ENCODE results near the gene CENPVL1.

CENPVL1 gene

DNA sequence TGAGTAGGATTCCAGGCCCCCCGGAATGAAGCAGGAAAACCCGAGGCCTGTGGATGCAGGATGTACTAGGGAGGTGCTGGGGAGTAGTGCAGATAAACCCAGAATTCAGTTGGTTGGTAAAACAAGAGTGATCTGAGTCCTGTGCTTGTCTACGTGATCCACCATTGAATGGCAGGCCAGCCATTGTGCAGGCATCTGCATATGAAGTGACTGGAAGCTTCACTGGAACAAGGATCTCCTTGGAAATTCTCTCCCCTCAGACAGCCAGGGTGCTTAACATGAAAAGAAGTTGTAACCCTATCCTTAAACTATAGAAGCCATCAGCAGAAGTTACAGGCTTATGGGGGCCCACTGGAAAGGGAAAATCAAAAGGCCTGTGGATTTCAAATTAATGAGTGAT lies 32.3 kb downstream of the CENPVL1 start:
- no peaks in the 10 kb centered on the region for H3K4me1 ChIP-seq (ENCODE audit: control insufficient read depth, insufficient read depth, low read length, poor library complexity, severe bottlenecking)
- H3K9me3 ChIP-seq (ENCODE audit: control insufficient read depth, low read length) = no peaks in the 10 kb centered on the region
- no peak overlapping the region for H3K27ac ChIP-seq (ENCODE audit: low read depth, low read length, severe bottlenecking)
- 29 to 60% methylated on average over 1 to 2 of the region's 3 CpGs for WGBS, 2 experiments (ENCODE audit: insufficient coverage in 2 of 2)
- peaks cover 11% of the 10 kb centered on the region for H3K36me3 ChIP-seq (ENCODE audit: control insufficient read depth, insufficient read depth, low read length)
- no peak overlapping the region for H3K4me3 ChIP-seq (ENCODE audit: extremely low read depth, insufficient read depth, low read length, poor library complexity, severe bottlenecking)

- 0 to 1% methylated on average over 36 of the region's 63 CpGs for WGBS, 2 experiments (ENCODE audit: insufficient coverage in 2 of 2)
- Histone ChIP-seq H3K36me3 (ENCODE audit: control insufficient read depth, insufficient read depth, low read length) (peaks cover 11% of the 10 kb centered on the region), H3K4me1 (ENCODE audit: control insufficient read depth, insufficient read depth, low read length, poor library complexity, severe bottlenecking) (no peaks in the 10 kb centered on the region), H3K4me3 (ENCODE audit: extremely low read depth, insufficient read depth, low read length, poor library complexity, severe bottlenecking) (peak within 1 kb of the TSS; percentile 56), H3K9me3 (ENCODE audit: control insufficient read depth, low read length) (no peaks in the 10 kb centered on the region), H3K27ac (ENCODE audit: low read depth, low read length, severe bottlenecking) (peak within 1 kb of the TSS; percentile 57)
Observed at GRCh38 chrX:51743179-51743957, 33.1 kb downstream of the CENPVL1 start, which contains the start of gene GSPT2. Gene GSPT2 (plus strand): TSS chrX:51743442. CDS start chrX:51743627, 185 bp downstream.

DNA sequence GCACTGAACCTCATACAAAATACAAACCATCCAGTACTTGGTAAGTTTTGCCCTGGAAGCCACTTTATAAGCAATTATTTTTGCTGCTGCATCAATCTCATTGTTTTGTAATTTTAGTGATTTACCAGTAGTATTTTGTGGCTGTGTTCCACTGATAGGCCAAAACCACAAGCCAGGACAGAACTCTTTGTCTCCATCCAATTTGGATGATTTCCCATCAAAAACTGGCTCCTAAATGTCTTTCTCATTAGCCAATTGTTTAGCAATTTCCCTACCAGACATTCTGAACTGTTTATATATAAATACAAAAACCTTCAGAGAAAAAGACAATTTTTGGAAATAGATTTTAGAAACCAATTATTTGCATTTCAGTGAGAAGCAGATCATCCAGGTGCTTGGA lies 37.4 kb downstream of the CENPVL1 start:
- H3K4me3 ChIP-seq (ENCODE audit: extremely low read depth, insufficient read depth, low read length, poor library complexity, severe bottlenecking) = no peak overlapping the region
- no peak overlapping the region for H3K27ac ChIP-seq (ENCODE audit: low read depth, low read length, severe bottlenecking)
- H3K36me3 ChIP-seq (ENCODE audit: control insufficient read depth, insufficient read depth, low read length) = peaks cover 11% of the 10 kb centered on the region
- no peaks in the 10 kb centered on the region for H3K9me3 ChIP-seq (ENCODE audit: control insufficient read depth, low read length)
- H3K4me1 ChIP-seq (ENCODE audit: control insufficient read depth, insufficient read depth, low read length, poor library complexity, severe bottlenecking) = no peaks in the 10 kb centered on the region

- WGBS, 2 experiments (ENCODE audit: insufficient coverage in 2 of 2) = no CpG with 5 or more reads among the region's 6 CpGs
- H3K4me1 ChIP-seq (ENCODE audit: control insufficient read depth, insufficient read depth, low read length, poor library complexity, severe bottlenecking) = no peaks in the 10 kb centered on the region
- no peak overlapping the region for H3K27ac ChIP-seq (ENCODE audit: low read depth, low read length, severe bottlenecking)
- H3K4me3 ChIP-seq (ENCODE audit: extremely low read depth, insufficient read depth, low read length, poor library complexity, severe bottlenecking) = no peak overlapping the region
- H3K36me3 ChIP-seq (ENCODE audit: control insufficient read depth, insufficient read depth, low read length) = no peaks in the 10 kb centered on the region
- H3K9me3 ChIP-seq (ENCODE audit: control insufficient read depth, low read length) = no peaks in the 10 kb centered on the region
Observed at GRCh38 chrX:51759055-51759839, 48.9 kb downstream of the CENPVL1 start.

DNA sequence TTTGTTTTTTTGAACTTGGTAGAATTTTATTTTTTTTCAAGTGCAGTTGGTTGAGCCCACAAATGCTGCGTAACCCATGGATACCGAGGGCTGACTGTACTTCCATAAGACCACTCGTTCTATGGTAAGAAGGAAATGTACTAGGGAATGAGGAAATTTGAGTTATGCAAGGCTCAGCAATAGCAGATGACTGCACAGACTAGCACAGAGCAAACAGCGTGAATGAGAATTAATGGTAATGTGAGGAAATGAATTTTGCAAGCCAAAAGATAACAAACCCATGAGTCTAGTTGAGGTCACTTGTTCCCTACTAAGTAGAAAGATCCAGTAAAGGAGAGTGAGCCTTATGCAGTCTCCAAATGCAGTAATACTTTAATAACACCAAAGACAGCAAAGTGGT lies 50.3 kb downstream of the CENPVL1 start:
- Histone ChIP-seq H3K9me3 (ENCODE audit: control insufficient read depth, low read length) (no peaks in the 10 kb centered on the region), H3K4me1 (ENCODE audit: control insufficient read depth, insufficient read depth, low read length, poor library complexity, severe bottlenecking) (no peaks in the 10 kb centered on the region), H3K36me3 (ENCODE audit: control insufficient read depth, insufficient read depth, low read length) (no peaks in the 10 kb centered on the region), H3K27ac (ENCODE audit: low read depth, low read length, severe bottlenecking) (no peak overlapping the region), H3K4me3 (ENCODE audit: extremely low read depth, insufficient read depth, low read length, poor library complexity, severe bottlenecking) (no peak overlapping the region)
- 86 to 92% methylated on average over 3 of the region's 4 CpGs for WGBS, 2 experiments (ENCODE audit: insufficient coverage in 2 of 2)
